GM20431 (cell line): ENCODE measurements around the gene CCDC12.

Experiments used
- in situ Hi-C: fragments of 300-500 bp; cut with MseI, MboI; formaldehyde crosslinking; loops from one replicate; pipeline ENCODE4 v1.15.0; 2020; ENCODE audit warnings: low sequenced_read_pairs; ENCODE audit not compliant: unreplicated experiment

Gene CCDC12

GRCh38 chr3:46997453-46998091 is 21.0 kb upstream of the CCDC12 start:
- in situ Hi-C loops, result no loop called here

GRCh38 chr3:46996689-46997452 is 20.3 kb upstream of the CCDC12 start:
- in situ Hi-C loops, result no loop called here

GRCh38 chr3:46995901-46996562 is 19.5 kb upstream of the CCDC12 start:
- in situ Hi-C loops, result no loop called here

- in situ Hi-C loops, result no loop called here
These were observed 18.5 kb upstream of the CCDC12 start for GRCh38 chr3:46994801-46995731.

GRCh38 chr3:46993986-46994385 is 17.4 kb upstream of the CCDC12 start:
- in situ Hi-C loops, result no loop called here

DNA sequence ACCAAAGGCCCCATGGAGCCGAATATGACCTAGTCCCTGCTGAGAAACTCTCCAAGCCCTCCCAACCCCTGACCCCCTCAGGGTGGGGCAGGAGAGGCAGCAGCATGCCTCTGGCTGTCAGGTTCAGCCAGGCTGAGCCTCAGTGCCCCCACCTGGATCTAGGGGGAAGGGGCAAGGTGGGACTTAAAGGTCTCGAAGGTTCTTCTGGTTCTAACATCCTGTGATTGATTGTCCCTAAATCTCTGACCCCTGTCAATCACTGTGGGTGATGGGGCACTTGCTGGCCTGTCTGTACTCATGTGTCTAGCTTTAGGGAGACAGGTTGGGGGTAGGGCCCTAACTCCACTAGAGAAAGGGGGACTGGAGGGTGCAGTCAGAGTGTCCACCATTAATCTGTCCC is 16.7 kb upstream of the CCDC12 start:
- in situ Hi-C loops, result no loop called here

DNA sequence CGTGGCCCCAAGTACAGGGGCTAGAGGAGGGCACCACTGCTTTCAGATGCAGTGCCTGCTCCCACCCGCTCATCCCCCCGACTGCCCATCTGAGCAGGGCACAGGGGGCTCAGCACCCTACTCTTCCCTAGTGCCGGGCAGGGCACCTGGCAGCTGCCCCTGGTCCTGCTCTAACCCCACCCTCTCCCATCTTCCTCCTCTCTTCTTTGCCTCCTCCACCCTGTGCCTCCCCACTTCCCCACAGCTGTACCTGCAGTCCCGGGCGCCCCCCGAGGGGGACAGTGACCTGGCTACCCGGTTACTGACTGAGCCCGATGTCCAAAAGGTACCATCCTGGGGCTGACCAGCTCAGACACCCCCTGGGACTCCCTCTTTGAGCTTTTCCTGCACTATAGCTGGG is 15.7 kb upstream of the CCDC12 start:
- in situ Hi-C loops, result no loop called here

- in situ Hi-C loops, result no loop called here
These were observed 15.0 kb upstream of the CCDC12 start for GRCh38 chr3:46991406-46992165.

GRCh38 chr3:46990573-46991374 is 14.2 kb upstream of the CCDC12 start:
- in situ Hi-C loops, result no loop called here

DNA sequence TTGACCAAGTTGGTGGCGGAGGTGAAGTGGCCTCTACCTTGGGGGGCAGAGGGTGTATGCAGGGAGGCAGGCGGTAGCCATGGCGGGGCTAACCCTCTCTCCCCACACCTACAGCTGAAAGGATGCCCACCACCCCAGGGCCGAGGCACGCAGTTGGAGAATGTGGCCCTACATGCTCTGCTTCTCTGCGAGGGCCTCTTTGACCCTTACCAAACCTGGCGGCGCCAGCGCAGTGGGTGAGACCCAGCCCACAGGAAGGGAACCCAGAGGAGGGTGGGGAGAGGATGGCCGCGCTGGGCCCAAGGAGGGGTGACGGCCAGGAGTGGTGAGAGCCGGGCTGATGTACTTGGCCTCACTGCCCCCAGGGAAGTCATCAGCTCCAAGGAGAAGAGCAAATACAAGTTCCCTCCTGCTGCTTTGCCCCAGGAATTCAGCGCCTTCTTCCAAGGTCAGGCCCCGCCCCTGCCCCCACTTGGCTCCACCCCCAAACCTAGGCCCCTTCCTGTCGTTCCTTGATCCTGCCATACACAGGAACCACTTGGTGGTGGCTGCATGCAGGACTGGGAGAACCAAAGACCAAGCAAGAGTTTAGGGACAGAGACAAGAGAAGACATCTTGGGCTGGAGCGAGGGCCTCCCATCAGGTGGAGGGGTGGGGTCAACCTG is 12.7 kb upstream of the CCDC12 start:
- in situ Hi-C loops, result no loop called here

DNA sequence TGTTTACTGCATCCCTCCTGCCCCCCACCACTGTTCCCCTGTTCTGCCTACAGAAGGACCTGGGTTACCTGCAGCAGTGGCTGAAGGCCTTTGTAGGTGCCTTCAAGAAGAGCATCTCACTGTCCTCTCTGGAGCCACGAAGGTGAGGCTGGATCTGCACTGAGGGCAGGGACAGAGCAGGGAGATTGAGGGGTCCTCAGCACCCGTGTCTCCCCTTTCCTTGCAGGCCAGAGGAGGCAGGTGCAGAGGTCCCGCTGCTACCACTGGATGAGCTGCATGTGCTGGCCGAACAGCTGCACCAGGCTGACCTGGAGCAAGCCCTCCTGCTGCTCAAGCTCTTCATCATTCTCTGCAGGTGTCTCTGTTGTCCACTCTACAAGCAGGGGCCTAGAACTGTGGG is 12.1 kb upstream of the CCDC12 start:
- in situ Hi-C loops, result no loop called here

- in situ Hi-C loops, result no loop called here
These were observed 11.3 kb upstream of the CCDC12 start for GRCh38 chr3:46987743-46988401.

DNA sequence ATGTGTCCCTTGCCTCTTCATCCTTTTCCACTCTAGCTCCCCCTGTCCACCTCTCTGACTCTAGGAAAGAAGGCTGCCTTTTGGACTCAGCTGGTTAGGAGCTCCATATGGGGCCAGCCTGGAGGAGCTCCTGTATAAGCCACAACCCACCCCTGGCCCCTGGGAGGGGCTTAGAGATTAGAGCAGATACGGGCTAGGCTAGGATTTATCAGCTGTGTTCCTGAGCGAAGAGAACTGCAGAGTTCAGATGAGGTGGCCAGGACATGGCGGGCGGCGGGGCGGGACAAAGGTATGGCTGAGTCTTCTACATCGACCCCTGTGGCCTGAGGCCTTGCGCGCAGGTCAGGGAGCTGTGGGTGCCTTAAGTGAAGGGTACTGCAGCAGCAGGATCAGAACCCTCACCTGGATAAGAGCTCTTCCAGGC is 10.8 kb upstream of the CCDC12 start:
- in situ Hi-C loops, result no loop called here

GRCh38 chr3:46986782-46987310 is 10.3 kb upstream of the CCDC12 start:
- in situ Hi-C loops, result no loop called here

- in situ Hi-C loops, result no loop called here
These were observed 9.6 kb upstream of the CCDC12 start for GRCh38 chr3:46986055-46986730.

- in situ Hi-C loops, result no loop called here
These were observed 9.0 kb upstream of the CCDC12 start for GRCh38 chr3:46985588-46985987.
